ENCODE results near the gene GHRHR. TPM values are rescaled to one million over a fixed set of nuclear protein-coding genes. Genes with fewer than 3 reads are reported as not detected.

The GHRHR gene
- total RNA-seq, 1 donor from 2014 or later = not detected

- TF ChIP-seq, protein P1, sequence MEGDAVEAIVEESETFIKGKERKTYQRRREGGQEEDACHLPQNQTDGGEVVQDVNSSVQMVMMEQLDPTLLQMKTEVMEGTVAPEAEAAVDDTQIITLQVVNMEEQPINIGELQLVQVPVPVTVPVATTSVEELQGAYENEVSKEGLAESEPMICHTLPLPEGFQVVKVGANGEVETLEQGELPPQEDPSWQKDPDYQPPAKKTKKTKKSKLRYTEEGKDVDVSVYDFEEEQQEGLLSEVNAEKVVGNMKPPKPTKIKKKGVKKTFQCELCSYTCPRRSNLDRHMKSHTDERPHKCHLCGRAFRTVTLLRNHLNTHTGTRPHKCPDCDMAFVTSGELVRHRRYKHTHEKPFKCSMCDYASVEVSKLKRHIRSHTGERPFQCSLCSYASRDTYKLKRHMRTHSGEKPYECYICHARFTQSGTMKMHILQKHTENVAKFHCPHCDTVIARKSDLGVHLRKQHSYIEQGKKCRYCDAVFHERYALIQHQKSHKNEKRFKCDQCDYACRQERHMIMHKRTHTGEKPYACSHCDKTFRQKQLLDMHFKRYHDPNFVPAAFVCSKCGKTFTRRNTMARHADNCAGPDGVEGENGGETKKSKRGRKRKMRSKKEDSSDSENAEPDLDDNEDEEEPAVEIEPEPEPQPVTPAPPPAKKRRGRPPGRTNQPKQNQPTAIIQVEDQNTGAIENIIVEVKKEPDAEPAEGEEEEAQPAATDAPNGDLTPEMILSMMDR (IDR thresholded peaks at IDR 0.05; ENCODE audit: unreplicated experiment) = no peak
- Mint-ChIP-seq H3K27ac (peak overlapping the region; percentile 80), H3K9me3 (ENCODE audit: low read depth) (no peaks in the 10 kb centered on the region), H3K4me1 (ENCODE audit: low read depth) (no peaks in the 10 kb centered on the region), H3K27me3 (peaks cover 9% of the 10 kb centered on the region), H3K36me3 (ENCODE audit: insufficient read depth) (no peaks in the 10 kb centered on the region), H3K4me3 (ENCODE audit: low read depth) (no peak overlapping the region)
- DNase-seq (ENCODE audit: low spot score, unreplicated experiment) = peak; percentile 6
Measured at GRCh38 chr7:30931929-30932540, 31.7 kb upstream of the GHRHR start.

- DNase-seq (ENCODE audit: low spot score, unreplicated experiment) = no peak
- Mint-ChIP-seq H3K4me1 (ENCODE audit: low read depth) (peaks cover 2% of the 10 kb centered on the region), H3K4me3 (ENCODE audit: low read depth) (no peak overlapping the region), H3K9me3 (ENCODE audit: low read depth) (no peaks in the 10 kb centered on the region), H3K36me3 (ENCODE audit: insufficient read depth) (no peaks in the 10 kb centered on the region), H3K27me3 (peaks cover 9% of the 10 kb centered on the region), H3K27ac (peak overlapping the region; percentile 80)
- TF ChIP-seq, protein P1 (IDR thresholded peaks at IDR 0.05; ENCODE audit: unreplicated experiment) = no peak
Measured at GRCh38 chr7:30932562-30932961, 31.2 kb upstream of the GHRHR start.

DNA sequence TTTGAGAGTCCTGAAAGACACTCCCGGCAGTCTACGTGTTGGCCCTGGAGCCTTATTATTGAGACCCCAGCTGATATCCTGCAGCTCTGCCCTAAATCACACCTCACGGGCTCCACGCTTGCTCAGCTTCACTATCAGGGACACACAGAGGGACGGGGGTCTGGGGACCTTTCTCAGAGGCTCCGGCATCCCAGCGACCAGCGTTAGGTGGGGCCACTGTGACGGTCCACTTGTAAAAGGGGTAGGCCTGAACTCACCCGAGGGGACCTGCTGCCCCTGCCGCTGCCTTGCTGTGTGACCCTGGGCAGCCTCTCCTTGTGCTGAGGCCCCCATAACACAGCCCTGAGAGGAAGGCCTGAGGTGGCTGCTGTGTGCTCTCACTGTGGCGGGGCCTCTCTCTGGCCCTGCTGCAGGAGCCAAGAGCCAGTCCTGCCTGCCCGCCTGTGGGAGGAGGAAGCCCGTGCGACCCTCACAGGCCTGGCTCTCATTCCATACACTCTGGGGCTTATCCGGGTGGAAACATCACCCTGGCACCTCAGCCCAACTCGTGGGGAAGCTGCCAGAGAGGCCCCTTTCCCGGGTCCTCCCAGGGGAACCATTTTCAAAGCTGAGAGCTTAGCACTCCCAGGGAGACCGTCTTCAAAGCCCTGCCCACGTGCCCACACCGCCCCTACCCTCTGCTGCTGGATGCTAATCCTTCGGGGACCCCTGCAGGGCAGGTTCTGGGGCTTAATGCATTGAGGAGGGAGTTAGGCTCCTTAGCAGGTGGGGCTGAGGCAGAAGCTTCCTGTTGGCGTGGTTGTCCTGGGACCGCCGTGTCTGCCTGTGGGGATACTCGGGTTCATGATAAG lies 30.4 kb upstream of the GHRHR start:
- Mint-ChIP-seq H3K27me3 (peaks cover 9% of the 10 kb centered on the region), H3K36me3 (ENCODE audit: insufficient read depth) (no peaks in the 10 kb centered on the region), H3K4me1 (ENCODE audit: low read depth) (peaks cover 3% of the 10 kb centered on the region), H3K4me3 (ENCODE audit: low read depth) (no peak overlapping the region), H3K27ac (no peak overlapping the region), H3K9me3 (ENCODE audit: low read depth) (no peaks in the 10 kb centered on the region)
- DNase-seq (ENCODE audit: low spot score, unreplicated experiment) = no peak
- TF ChIP-seq, protein P1 (IDR thresholded peaks at IDR 0.05; ENCODE audit: unreplicated experiment) = no peak

DNA sequence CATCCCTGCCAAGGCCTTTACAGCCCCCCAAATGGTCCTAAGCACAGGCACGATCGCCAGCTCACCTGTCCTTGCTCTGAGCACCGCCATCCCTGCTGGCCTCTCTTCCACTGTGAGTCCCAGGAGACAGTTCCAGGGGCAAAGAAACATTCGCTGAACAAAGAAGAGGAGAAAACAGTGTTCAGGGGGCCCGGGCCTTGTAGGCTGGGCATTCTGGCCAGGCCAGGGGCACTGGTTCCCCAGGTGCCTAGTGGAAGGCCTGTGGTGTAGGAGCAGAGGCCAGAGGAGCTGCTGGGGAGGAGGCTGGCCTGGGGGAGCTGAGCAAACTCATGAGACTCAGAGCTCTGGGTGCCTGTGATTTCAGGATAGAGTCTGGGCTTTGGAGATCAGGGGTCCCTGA lies 29.5 kb upstream of the GHRHR start:
- Mint-ChIP-seq H3K4me1 (ENCODE audit: low read depth) (peaks cover 3% of the 10 kb centered on the region), H3K9me3 (ENCODE audit: low read depth) (no peaks in the 10 kb centered on the region), H3K4me3 (ENCODE audit: low read depth) (no peak overlapping the region), H3K27me3 (peaks cover 9% of the 10 kb centered on the region), H3K27ac (no peak overlapping the region), H3K36me3 (ENCODE audit: insufficient read depth) (no peaks in the 10 kb centered on the region)
- TF ChIP-seq, protein P1 (IDR thresholded peaks at IDR 0.05; ENCODE audit: unreplicated experiment) = no peak
- no peak for DNase-seq (ENCODE audit: low spot score, unreplicated experiment)

- Mint-ChIP-seq H3K27me3 (peaks cover 13% of the 10 kb centered on the region), H3K4me1 (ENCODE audit: low read depth) (peaks cover 3% of the 10 kb centered on the region), H3K36me3 (ENCODE audit: insufficient read depth) (no peaks in the 10 kb centered on the region), H3K4me3 (ENCODE audit: low read depth) (no peak overlapping the region), H3K27ac (no peak overlapping the region), H3K9me3 (ENCODE audit: low read depth) (no peaks in the 10 kb centered on the region)
- no peak for DNase-seq (ENCODE audit: low spot score, unreplicated experiment)
- TF ChIP-seq, protein P1 (IDR thresholded peaks at IDR 0.05; ENCODE audit: unreplicated experiment) = no peak
Measured at GRCh38 chr7:30934732-30935568, 28.8 kb upstream of the GHRHR start.

All from progenitor cell of endocrine pancreas (in vitro differentiated cells).